Body of pancreas (tissue), 4 donors: ENCODE results near the gene ZSCAN1.

Source experiments
- CTCF ChIP-seq, 7 experiments: fragments of 450-650 bp in 4 of 7; fragments of 200-600 bp in 3 of 7; sonication (generic) in 3 of 7; IDR thresholded peaks; one replicate each; pipeline ENCODE4 v1.5.1; 2016 to 2019; ENCODE audit warnings: antibody characterized with exemption in 7 of 7
- POLR2A ChIP-seq, 3 donors: fragments of 450-650 bp; IDR thresholded peaks; one replicate each; pipeline ENCODE4 v1.6.1; 2016; ENCODE audit warnings: antibody characterized with exemption in 3 of 3, mild to moderate bottlenecking in 2 of 3

- TF ChIP-seq CTCF (IDR thresholded peaks at IDR 0.05) (no peak), POLR2A (IDR thresholded peaks at IDR 0.05) (no peak)
Observed at GRCh38 chr19:58060231-58060630, 26.4 kb downstream of the ZSCAN1 start.
